WI38 (cell line): ENCODE results near the gene KRTAP20-2.

Source experiments
- H3K4me3 ChIP-seq: 2 replicates; pipeline ENCODE4 v1.5.1; 2011; ENCODE audit warnings: low read depth, mild to moderate bottlenecking, control low read depth, low read length
- CTCF ChIP-seq: IDR thresholded peaks from 2 replicates; pipeline ENCODE4 v1.5.1; 2012; ENCODE audit warnings: low read depth, mild to moderate bottlenecking, control low read depth, low read length

KRTAP20-2 gene

GRCh38 chr21:30628109-30628508 lies 6.9 kb upstream of the KRTAP20-2 start:
- TF ChIP-seq CTCF, result no peak
- no peak overlapping the region for H3K4me3 ChIP-seq

DNA sequence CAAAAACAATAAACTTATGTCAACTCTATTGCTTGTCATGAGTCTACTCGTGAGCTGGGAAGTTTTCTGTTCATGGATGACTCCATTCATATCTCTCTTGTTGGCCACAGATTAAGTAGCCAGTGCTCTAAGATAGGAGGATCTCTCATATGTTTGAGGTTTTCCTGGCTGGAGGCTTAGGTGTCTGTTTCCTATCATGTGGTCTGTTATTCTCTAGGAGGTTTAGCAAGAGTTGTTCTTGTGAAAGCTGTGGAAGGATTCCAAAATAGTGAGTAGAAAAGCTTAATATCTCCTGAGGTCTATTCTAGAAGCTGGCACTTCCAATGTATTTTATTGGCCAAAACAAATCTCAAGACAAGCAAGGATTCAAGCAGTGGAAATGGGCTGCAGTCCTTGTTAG lies 5.8 kb upstream of the KRTAP20-2 start:
- no peak overlapping the region for H3K4me3 ChIP-seq
- TF ChIP-seq CTCF, result no peak

DNA sequence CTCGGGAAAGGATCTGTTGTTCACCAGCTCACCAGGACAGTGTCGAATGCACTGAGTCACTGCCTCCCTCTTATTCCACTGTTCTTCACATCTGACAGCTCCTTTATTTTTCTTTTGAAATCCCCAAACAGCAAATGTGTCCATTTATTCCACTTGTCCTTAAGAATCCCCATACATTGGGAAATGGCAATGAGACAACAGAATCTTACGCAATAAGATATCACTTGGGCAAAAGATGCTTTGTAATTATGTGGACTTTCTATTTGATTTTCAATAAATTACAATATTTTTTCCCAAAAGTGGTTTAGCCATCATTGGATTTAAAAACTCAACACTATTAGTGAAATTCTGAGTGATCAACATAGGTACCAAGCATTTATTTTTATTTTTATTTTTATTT lies 3.7 kb downstream of the KRTAP20-2 start:
- no peak for TF ChIP-seq CTCF
- H3K4me3 ChIP-seq, result no peak overlapping the region

DNA sequence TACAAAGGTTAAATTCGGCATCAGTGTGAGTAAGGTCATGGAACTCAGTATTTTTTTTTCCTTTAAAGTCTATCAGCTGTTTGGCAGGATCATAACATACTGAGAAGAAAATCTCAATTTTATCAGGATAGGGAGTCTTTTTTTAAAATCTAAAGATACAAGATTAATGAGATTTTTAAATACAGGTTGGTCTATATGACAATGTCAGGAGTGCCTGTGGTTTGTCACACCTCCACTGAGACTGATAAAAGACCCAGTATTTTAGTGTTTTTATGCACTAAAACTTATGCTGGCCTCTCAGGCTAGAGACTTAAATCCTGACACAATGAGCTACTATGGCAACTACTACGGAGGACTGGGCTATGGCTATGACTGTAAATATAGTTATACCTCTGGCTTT lies 7.6 kb downstream of the KRTAP20-2 start, which contains the start of gene KRTAP20-3:
Gene KRTAP20-3 (plus strand): TSS at position 301 of the 400 bp plus-strand sequence.
- no peak for TF ChIP-seq CTCF
- no peak within 1 kb of the TSS for H3K4me3 ChIP-seq

DNA sequence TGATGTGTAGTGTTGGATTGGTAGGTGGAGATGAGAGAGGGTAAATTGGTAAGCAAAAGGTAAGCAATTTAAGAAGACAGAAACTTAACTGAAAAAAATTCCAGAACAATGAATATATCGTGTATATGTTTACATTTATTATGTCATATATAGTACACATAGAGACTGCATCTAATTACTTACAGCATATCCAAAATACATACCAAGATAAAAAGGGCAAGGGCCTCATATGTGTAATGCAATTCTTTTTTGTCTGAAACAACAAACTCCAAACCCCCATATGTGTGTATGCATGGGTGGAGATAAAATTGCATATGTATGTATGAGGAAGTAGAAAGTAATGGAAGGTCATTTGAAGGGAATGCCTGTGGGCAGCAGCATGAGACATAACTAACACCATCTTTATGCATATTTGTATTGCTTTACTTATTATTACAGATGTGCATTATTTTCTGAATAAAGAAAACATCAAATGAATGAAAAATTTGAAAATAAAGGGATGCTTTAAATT lies 12.0 kb downstream of the KRTAP20-2 start:
- no peak for TF ChIP-seq CTCF

GRCh38 chr21:30652891-30653290 lies 17.9 kb downstream of the KRTAP20-2 start:
- no peak for TF ChIP-seq CTCF
- no peak overlapping the region for H3K4me3 ChIP-seq

More for the DNA sequence above, 12.0 kb downstream of the KRTAP20-2 start:
- no peak overlapping the region for H3K4me3 ChIP-seq

- no peak overlapping the region for H3K4me3 ChIP-seq
- TF ChIP-seq CTCF, result no peak
These were observed 33.8 kb downstream of the KRTAP20-2 start for GRCh38 chr21:30668776-30669175.
